T-helper 9 cell (primary cell): ENCODE measurements around the gene SLC7A6.

Source experiments
- DNase-seq: peaks from one replicate; pipeline ENCODE4 v3.0.0-alpha.2; 2020

Gene SLC7A6

GRCh38 chr16:68257906-68258800 lies 6.2 kb upstream of the SLC7A6 start:
- DNase-seq, result no peak

DNA sequence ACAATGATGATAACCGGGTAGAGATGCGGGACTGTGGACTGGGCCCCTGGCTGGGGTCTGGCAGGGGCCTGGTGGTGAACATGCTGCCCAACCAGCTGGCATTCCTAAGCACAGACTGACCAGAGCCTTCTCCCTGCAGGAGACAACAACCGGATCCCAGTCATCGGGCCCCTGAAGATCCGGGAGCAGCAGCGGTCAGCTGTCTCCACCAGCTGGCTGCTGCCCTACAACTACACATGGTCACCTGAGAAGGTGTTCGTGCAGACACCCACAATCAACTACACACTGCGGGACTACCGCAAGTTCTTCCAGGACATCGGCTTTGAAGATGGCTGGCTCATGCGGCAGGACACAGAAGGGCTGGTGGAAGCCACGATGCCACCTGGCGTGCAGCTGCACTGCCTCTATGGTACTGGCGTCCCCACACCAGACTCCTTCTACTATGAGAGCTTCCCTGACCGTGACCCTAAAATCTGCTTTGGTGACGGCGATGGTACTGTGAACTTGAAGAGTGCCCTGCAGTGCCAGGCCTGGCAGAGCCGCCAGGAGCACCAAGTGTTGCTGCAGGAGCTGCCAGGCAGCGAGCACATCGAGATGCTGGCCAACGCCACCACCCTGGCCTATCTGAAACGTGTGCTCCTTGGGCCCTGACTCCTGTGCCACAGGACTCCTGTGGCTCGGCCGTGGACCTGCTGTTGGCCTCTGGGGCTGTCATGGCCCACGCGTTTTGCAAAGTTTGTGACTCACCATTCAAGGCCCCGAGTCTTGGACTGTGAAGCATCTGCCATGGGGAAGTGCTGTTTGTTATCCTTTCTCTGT lies 5.1 kb upstream of the SLC7A6 start:
- no peak for DNase-seq

- no peak for DNase-seq
Measured at GRCh38 chr16:68263559-68264127, 683 bp upstream of the SLC7A6 start.

GRCh38 chr16:68265078-68265920 lies 973 bp downstream of the SLC7A6 start:
- peak; percentile 50 for DNase-seq

DNA sequence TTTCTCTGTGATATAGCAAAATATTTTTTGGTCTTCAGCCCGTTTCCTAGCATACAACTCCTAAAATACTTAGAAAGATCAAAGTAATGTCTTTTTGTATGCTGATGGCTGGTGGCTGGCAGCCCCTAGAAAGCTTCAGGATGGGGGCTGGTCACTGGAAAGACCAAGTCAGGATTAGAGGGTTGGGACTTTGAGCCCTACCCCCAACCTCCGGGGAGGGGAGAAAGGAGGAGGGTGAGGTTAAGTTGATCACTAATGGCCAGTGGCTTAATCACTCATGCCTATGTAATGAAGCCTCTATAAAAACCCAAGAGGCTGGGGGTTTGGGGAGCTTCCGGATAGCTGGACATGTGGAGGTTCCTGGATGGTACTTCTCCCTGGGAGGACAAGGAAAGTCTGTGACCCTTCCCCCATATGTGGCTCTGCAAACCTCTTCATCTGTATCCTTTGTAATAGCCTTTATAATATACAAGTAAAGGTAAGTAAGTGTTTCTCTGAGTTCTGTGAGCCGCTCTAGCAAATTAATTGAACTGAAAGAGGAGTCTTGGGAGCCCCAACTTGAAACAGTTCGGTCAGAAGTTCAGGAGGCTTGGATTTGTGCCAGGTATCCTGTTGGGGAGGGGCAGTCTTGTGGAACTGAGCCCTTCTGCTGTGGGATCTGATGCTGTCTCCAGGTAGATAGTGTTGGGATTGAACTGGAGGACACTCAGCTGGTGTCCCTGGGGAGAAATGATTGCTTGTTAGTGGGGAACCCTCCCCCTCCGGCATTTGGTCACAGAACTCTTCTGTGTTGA lies 3.5 kb downstream of the SLC7A6 start:
- no peak for DNase-seq

GRCh38 chr16:68269793-68270192 lies 5.5 kb downstream of the SLC7A6 start:
- DNase-seq, result no peak

DNA sequence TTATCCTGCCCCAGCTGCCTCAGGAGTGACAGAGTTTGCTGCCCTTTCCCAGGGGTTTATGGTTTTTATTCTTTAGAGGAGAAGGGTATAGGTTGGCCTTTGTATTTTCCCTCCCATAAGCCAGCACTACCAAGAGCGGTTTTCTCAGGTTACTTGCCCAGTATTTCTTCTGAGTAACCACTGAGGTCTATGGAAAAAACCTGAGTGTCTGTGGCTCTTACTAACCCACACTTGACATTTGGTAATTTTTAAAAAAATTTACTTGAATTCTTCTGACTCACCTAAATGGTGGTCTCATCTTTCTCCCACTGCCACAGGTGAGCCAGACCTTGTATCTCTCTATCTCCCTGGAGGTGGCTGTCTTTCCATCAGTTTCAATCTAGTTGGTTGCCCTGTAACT lies 6.0 kb downstream of the SLC7A6 start:
- DNase-seq, result no peak

DNA sequence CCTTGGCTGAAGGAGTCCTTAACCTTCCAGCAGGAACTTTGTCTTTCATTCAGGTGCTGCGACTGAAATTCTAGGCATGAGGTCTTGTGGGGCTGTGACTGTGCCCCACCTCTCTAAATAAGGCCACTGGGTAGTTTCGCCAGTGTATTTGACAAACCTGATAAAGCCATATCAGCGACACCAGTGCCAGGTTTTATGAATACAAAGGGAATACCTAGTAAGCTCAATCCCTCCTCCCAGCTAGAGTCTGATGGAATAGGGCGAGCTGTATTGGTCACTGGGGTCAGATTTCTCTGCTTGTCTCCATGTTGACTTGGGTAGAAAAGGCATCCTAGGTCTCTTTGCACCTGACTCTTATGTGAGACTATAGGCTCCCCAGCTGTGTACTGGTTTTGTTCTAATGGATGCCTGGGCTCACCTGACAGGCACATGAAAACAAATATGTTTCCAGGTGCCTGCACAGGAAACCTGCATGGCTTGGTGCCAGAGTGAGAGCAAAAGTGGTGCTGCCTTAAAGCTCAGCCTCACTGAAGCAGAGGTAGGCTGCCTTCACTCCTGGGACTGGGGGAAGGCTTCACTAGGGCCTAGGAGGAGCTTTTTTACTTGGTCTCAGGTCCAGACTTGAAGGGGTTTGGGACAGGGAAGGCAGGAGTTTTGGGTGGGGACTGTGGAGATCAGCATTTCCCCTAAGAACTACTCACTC lies 8.3 kb downstream of the SLC7A6 start:
- peak; percentile 58 for DNase-seq

DNA sequence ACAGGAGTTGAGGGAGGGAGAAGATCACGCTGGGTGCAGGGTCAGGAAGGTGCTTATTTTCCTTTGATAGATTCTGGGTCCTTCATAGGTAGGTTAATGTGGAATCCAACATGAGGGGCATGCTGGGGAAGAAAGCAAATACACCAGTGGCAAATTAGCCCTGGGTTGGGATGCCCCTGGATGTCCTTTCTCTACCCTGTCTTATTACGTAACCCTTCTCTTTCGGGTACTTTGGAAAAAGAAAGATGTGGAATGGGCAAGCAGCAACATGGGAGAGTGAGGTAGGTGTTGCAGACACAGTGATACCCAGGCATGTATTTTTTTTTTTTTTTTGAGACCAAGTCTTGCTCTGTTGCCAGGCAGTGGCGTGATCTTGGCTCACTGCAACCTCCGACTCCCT lies 9.1 kb downstream of the SLC7A6 start:
- no peak for DNase-seq

GRCh38 chr16:68273896-68274295 lies 9.6 kb downstream of the SLC7A6 start:
- DNase-seq, result no peak

- no peak for DNase-seq
Measured at GRCh38 chr16:68274441-68274840, 10.1 kb downstream of the SLC7A6 start.

DNA sequence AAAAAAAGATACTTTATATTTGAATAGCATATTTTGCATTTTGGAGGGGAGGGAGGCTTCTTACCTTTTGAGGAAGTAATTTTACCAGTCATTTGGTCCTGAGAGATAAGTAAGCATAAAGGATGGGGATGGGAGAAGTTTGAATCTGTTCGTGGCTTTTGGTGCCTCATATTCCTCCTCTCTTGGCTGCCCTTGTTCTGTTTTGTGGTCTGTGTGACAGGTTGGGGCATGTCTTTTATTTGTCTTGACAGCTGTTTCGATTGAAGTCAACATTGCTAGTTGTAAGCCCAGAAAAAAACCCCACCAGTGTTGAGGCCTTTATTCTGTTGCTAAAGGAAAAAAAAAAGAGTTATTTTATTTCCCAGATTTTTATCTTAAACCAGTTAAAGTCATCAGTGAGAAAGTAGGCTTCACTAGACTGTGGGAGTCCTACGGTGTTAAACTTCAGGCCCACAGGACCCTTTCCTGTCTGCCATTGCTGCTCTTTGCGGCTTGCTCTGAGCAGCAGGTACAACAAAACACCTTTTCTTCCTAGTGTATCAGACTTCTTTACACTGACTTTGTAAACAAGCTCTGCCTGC lies 11.4 kb downstream of the SLC7A6 start:
- peak; percentile 33 for DNase-seq

GRCh38 chr16:68276223-68276622 lies 11.9 kb downstream of the SLC7A6 start:
- DNase-seq, result no peak

DNA sequence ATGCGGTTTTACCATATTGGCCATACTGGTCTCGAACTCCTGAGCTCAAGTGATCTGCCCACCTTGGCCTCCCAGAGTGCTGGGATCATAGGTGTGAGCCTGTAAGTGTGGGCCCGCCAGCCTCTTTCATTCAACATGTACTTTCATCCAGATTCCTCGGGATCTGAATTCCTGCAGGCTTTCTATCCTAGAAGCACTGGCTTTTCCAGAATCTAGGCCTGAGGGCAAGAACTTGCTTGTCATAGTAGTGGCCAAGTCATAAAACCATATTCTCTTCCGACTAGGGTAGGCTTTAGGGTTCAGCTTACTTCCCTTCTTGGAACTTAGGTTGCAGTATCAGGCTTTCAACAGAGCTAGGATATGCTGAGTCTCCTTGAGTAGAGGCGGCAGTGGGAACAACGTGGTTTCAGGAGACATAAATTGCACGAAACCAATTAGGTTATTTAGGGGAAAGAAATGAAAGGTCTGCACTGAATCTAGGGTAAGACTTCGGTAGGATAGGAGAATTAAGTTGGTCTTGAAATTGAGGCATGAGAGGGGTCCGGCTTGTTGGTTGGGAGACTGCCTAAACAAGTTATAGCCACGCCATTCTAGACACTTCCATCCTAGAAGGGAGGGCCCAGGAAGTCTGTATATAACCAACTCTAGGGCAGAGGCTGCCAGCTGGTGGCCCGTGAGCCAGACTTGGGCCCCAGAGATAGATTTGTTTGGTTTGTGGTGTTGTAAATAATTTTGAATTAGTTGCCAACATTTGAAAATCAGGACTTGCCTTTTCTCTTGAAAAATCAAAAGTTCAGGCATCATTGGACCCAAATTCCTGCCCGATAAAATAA lies 15.6 kb downstream of the SLC7A6 start:
- no peak for DNase-seq

DNA sequence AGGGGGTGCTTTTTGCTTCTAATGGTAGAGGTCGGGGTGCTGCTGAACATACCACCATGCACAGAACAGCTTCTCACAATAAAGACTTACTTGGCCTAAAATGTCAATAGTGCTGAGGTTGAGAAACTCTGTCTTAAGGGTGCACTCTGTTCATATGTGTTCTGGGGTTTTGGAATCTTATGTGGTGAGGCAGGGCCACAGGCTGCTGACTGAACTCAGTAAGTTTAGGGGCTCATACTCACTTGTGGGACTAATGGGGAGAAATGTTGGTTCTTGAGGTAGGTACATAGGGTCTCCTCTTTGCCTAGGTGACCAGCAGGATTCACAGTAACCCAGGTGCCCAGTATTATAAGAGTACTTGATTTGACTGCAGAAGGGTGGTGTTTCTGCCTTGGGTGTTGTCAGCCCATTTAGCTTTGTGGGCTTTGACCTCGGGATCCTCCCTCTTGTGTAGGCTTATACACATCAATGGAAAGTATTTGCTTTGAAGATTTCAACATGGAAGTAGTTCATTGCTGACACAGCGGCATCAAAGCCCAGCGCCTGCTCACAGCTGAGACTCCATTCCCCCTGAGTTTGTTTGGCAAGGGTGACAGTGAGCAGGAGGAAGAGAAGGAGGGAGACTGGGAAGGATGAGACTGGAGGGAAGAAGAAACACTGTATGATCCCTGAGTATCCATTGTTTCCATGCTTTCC lies 17.2 kb downstream of the SLC7A6 start:
- no peak for DNase-seq

- no peak for DNase-seq
Measured at GRCh38 chr16:68282064-68282452, 17.7 kb downstream of the SLC7A6 start.

- DNase-seq, result no peak
Measured at GRCh38 chr16:68283346-68283745, 19.0 kb downstream of the SLC7A6 start.

- DNase-seq, result no peak
Measured at GRCh38 chr16:68283801-68284598, 19.7 kb downstream of the SLC7A6 start.
